ENCODE data around the gene RBM6. TPM values are rescaled to one million over a fixed set of nuclear protein-coding genes. Genes with fewer than 3 reads are reported as not detected.

The RBM6 gene
- total RNA-seq, 1 donor from 2014 or later, result 109 TPM

DNA sequence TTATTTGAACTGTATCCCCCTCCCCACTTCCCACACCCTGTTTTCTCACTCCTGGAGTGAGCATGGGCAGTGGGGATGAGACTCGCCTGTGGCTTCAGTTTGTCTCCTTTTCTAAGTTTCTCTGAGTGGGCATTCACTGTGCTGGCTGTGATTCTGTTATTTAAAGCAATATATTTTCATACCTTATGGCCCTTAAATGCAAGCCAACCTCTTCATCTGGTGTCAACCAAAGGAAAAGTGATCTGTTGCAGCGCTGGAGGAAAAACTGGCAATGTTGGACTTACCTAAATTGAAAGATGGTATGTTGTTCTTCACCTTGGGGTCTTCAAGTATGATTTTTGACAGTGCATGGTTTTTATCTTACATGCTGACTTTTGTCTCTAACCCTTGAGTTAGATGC lies 56.1 kb downstream of the RBM6 start:
- Mint-ChIP-seq H3K27ac (no peak overlapping the region), H3K4me3 (no peak overlapping the region), H3K4me1 (ENCODE audit: unreplicated experiment) (peaks cover 5% of the 10 kb centered on the region), H3K9me3 (no peaks in the 10 kb centered on the region), H3K27me3 (no peaks in the 10 kb centered on the region), H3K36me3 (peaks cover 14% of the 10 kb centered on the region)
- TF ChIP-seq, protein P1, sequence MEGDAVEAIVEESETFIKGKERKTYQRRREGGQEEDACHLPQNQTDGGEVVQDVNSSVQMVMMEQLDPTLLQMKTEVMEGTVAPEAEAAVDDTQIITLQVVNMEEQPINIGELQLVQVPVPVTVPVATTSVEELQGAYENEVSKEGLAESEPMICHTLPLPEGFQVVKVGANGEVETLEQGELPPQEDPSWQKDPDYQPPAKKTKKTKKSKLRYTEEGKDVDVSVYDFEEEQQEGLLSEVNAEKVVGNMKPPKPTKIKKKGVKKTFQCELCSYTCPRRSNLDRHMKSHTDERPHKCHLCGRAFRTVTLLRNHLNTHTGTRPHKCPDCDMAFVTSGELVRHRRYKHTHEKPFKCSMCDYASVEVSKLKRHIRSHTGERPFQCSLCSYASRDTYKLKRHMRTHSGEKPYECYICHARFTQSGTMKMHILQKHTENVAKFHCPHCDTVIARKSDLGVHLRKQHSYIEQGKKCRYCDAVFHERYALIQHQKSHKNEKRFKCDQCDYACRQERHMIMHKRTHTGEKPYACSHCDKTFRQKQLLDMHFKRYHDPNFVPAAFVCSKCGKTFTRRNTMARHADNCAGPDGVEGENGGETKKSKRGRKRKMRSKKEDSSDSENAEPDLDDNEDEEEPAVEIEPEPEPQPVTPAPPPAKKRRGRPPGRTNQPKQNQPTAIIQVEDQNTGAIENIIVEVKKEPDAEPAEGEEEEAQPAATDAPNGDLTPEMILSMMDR (conservative IDR thresholded peaks at IDR 0.05), result no peak
- DNase-seq (ENCODE audit: extremely low spot score, unreplicated experiment), result no peak

DNA sequence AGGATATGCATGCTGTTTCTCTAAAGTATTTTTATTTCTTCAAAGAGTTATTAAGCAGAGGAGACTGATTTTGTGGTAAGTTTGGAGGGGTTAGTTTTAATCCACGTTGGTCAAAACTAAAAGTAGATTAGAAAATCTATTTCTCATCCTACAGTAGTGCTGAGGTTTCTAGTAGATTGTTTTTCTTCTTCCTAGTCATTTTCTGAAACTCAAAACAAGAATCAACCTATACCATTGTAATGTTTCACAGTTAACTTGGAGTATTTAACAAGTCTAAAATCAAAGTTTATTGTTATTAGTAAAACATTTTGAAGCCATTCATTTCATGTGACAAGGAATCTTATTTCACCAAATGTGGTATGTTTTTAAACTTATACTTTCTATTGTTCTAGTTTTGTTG lies 57.9 kb downstream of the RBM6 start:
- peaks cover 21% of the 10 kb centered on the region for H3K36me3 Mint-ChIP-seq
- TF ChIP-seq, protein P1 (conservative IDR thresholded peaks at IDR 0.05), result no peak
- H3K27ac Mint-ChIP-seq, result no peak overlapping the region
- no peaks in the 10 kb centered on the region for H3K9me3 Mint-ChIP-seq
- no peak overlapping the region for H3K4me3 Mint-ChIP-seq
- no peak for DNase-seq (ENCODE audit: extremely low spot score, unreplicated experiment)
- no peaks in the 10 kb centered on the region for H3K27me3 Mint-ChIP-seq
- peaks cover 5% of the 10 kb centered on the region for H3K4me1 Mint-ChIP-seq (ENCODE audit: unreplicated experiment)

DNA sequence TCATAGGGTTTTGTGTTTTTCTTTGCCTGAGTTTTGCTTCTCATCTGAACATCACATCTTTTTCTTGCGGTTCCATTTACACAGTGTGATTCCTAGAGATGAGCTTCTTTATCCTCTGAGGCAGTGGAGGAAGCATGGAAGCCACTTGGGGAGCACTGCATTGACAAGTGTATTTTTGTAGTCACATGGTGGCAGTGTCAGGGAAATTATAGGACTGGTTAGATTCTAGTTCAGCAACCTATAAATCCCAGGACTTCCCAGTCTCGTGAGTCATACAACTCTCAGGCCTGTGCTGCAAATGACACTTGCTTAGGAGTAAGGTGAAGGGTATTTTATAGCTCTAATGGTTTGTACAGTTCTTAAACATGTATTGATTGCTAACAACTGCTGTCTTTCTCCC lies 58.4 kb downstream of the RBM6 start:
- no peak for DNase-seq (ENCODE audit: extremely low spot score, unreplicated experiment)
- Mint-ChIP-seq H3K4me3 (no peak overlapping the region), H3K9me3 (no peaks in the 10 kb centered on the region), H3K4me1 (ENCODE audit: unreplicated experiment) (peaks cover 5% of the 10 kb centered on the region), H3K27ac (peak overlapping the region; percentile 50), H3K27me3 (no peaks in the 10 kb centered on the region), H3K36me3 (peaks cover 22% of the 10 kb centered on the region)
- TF ChIP-seq, protein P1 (conservative IDR thresholded peaks at IDR 0.05), result no peak

DNA sequence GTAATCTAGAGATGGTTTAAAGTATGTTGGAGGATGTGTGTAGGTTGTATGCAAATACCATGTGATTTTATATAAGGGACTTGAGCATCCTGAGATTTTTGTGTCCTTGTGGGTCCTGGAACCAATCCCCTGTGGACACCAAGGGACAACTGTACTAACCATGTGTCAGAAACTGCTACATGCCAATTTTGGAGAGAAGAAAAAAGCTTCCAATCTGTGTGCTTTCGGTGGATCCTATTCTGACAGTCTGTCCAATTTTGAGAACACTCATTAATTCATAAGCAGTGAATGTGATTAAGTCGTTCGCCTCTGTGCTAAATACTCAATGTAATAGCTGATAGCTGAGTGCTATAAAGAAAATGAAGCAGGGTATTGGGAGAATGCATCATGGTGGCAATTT lies 61.6 kb downstream of the RBM6 start:
- TF ChIP-seq, protein P1 (conservative IDR thresholded peaks at IDR 0.05), result no peak
- no peaks in the 10 kb centered on the region for H3K9me3 Mint-ChIP-seq

GRCh38 chr3:50003216-50003615 lies 63.3 kb downstream of the RBM6 start:
- H3K27ac Mint-ChIP-seq, result no peak overlapping the region

More for the DNA sequence above, 61.6 kb downstream of the RBM6 start:
- no peak for DNase-seq (ENCODE audit: extremely low spot score, unreplicated experiment)
- H3K4me1 Mint-ChIP-seq (ENCODE audit: unreplicated experiment), result peaks cover 5% of the 10 kb centered on the region
- H3K4me3 Mint-ChIP-seq, result no peak overlapping the region
- H3K36me3 Mint-ChIP-seq, result peaks cover 34% of the 10 kb centered on the region
- H3K27me3 Mint-ChIP-seq, result no peaks in the 10 kb centered on the region
- H3K27ac Mint-ChIP-seq, result no peak overlapping the region

More at GRCh38 chr3:50003216-50003615, 63.3 kb downstream of the RBM6 start:
- no peak for DNase-seq (ENCODE audit: extremely low spot score, unreplicated experiment)
- no peak overlapping the region for H3K4me3 Mint-ChIP-seq
- no peaks in the 10 kb centered on the region for H3K27me3 Mint-ChIP-seq
- TF ChIP-seq, protein P1 (conservative IDR thresholded peaks at IDR 0.05), result no peak
- no peaks in the 10 kb centered on the region for H3K9me3 Mint-ChIP-seq
- peaks cover 3% of the 10 kb centered on the region for H3K4me1 Mint-ChIP-seq (ENCODE audit: unreplicated experiment)
- H3K36me3 Mint-ChIP-seq, result peaks cover 38% of the 10 kb centered on the region

Data from type B pancreatic cell (in vitro differentiated cells).